ENCODE measurements around the gene FIZ1. TPM values are rescaled to one million over a fixed set of nuclear protein-coding genes. Genes with fewer than 3 reads are reported as not detected.
A peak's percentile ranks its signal among the peaks of the same experiment; 100 is the strongest.

Gene FIZ1
- total RNA-seq, 1 donor from 2014 or later, result 21.2 TPM

DNA sequence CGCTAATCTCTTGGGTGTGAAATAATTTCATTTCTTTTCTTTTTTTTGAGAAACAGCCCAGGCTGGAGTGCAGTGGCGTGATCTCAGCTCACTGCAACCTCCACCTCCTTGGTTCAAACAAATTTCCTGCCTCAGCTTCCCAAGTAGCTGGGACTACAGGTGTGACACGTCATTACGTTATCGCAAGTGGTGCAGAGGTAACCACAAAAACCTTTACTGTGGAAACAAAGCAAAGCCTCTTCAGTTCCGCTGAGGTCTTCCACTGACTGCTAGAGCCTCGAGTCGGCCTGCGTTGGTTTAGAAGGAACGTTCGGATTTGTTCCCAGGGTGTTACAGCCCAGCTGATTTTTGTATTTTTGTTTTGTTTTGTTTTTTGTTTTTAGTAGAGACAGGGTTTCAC is 27.0 kb upstream of the FIZ1 start:
- H3K36me3 Mint-ChIP-seq (ENCODE audit: low read depth), result peaks cover 7% of the 10 kb centered on the region

DNA sequence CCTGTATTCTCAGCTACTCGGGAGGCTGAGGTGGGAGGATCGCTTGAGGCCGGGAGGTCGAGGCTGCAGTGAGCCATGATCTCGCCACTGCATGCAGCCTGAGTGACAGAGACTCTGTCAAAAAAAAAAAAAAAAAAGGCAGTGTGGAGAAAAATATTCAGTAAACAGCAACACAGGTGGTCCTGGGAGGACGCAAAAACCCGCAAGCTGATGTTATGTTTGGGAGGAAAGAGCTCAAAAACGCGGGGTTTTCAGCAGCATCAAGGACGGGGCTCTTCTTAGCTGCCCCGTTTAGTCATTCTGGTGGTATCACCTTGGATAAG is 25.6 kb upstream of the FIZ1 start:
- ChIA-PET CTCF (interaction anchor here (0.8 to 2.2 kb wide), 6 partner anchors 9 to 157 kb away, joined by 3 to 12 read pairs (median 6); partner anchors contain the start of gene ZNF865), POLR2A (interaction anchor here (0.6 to 4.0 kb wide), 19 partner anchors 8 to 543 kb away, joined by 3 to 53 read pairs (median 5); partner anchors contain the start of genes CCDC106, FIZ1, PPP6R1 and U2AF2)
- Mint-ChIP-seq H3K27ac (peak overlapping the region; percentile 97), H3K9me3 (no peaks in the 10 kb centered on the region), H3K27me3 (no peaks in the 10 kb centered on the region), H3K36me3 (ENCODE audit: low read depth) (peaks cover 14% of the 10 kb centered on the region), H3K4me1 (peaks cover 17% of the 10 kb centered on the region), H3K4me3 (peak overlapping the region; percentile 94)
- TF ChIP-seq, protein P1, sequence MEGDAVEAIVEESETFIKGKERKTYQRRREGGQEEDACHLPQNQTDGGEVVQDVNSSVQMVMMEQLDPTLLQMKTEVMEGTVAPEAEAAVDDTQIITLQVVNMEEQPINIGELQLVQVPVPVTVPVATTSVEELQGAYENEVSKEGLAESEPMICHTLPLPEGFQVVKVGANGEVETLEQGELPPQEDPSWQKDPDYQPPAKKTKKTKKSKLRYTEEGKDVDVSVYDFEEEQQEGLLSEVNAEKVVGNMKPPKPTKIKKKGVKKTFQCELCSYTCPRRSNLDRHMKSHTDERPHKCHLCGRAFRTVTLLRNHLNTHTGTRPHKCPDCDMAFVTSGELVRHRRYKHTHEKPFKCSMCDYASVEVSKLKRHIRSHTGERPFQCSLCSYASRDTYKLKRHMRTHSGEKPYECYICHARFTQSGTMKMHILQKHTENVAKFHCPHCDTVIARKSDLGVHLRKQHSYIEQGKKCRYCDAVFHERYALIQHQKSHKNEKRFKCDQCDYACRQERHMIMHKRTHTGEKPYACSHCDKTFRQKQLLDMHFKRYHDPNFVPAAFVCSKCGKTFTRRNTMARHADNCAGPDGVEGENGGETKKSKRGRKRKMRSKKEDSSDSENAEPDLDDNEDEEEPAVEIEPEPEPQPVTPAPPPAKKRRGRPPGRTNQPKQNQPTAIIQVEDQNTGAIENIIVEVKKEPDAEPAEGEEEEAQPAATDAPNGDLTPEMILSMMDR (IDR thresholded peaks at IDR 0.05), result no peak
- ATAC-seq (ENCODE audit: low read depth) (no peak), DNase-seq (no peak)
- intact Hi-C loops (cut with micrococcal nuclease), result loop anchor here (2.0 kb wide), 1 partner anchor 240 kb away; the partner anchor contains the start of genes RPL28 and TMEM238

More for the DNA sequence above, 27.0 kb upstream of the FIZ1 start:
- H3K4me1 Mint-ChIP-seq, result peaks cover 15% of the 10 kb centered on the region
- intact Hi-C loops (cut with micrococcal nuclease), result no loop called here
- TF ChIP-seq, protein P1 (IDR thresholded peaks at IDR 0.05), result no peak
- CTCF ChIA-PET, result interaction anchor here (0.7 to 1.8 kb wide), 4 partner anchors 20 to 159 kb away, joined by 3 to 8 read pairs (median 4); no protein-coding TSS in a partner anchor
- POLR2A ChIA-PET, result interaction anchor here (1.2 to 4.0 kb wide), 3 partner anchors 21 to 287 kb away, joined by 3 to 53 read pairs (median 27); partner anchors contain the start of genes FIZ1, KMT5C, ZNF524 and ZNF865
- H3K27ac Mint-ChIP-seq, result no peak overlapping the region
- no peak overlapping the region for H3K4me3 Mint-ChIP-seq
- no peaks in the 10 kb centered on the region for H3K27me3 Mint-ChIP-seq
- no peak for ATAC-seq (ENCODE audit: low read depth)
- DNase-seq, result no peak
- H3K9me3 Mint-ChIP-seq, result no peaks in the 10 kb centered on the region

DNA sequence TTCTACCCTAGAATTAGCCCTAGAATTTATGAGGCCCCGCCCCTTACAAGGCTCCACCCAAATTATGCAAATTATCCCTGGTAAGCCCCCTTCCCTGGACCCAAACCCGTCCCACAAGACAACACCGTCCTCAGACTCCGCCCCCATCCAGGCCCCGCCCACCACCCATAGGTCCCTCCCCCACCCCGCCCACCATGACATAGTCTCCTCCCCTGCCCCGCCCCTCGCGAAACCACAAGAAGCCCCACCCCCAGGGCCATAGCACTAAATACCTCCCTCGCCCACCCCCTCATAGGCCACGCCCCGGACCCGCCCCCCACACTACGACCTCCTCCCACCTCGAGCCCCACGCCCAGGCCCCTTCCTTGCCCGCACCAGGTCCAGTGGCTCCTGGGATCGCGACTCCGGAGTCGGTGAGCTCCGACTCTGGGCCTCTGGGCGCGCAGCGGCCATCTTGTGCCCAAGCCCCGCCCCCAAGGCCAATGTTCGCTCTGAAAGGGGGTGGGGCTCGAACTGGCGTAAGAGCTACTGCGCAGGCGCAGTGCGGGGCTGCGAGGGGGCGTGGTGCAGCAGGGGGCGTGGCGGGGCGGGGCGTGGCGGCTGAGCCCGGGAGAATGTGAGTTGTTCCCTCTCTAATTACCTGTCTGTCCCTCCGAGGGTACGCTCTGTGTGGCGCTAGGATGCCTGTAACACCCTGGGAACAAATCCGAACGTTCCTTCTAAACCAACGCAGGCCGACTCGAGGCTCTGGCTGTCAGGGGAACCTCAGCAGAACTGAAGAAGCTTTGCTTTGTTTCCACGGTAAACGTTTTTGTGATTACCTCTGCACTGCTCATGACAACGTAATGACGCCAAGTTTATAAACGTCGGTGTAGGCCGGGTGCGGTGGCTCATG is 25.0 kb upstream of the FIZ1 start, which contains the start of gene ZNF784:
Gene ZNF784, minus strand, starts transcription at position 458 of the 895 bp plus-strand sequence. Its CDS starts 5 bp downstream, at position 453.
- intact Hi-C loops (cut with micrococcal nuclease), result loop anchor here (1.0 to 2.0 kb wide), 6 partner anchors 19 to 240 kb away; partner anchors contain the start of genes FIZ1, ISOC2, RPL28 and TMEM238
- ChIA-PET POLR2A (interaction anchor here (0.6 to 4.0 kb wide), 21 partner anchors 8 to 543 kb away, joined by 3 to 53 read pairs (median 5); partner anchors contain the start of genes CCDC106, FIZ1, PPP6R1 and U2AF2), CTCF (interaction anchor here (0.8 to 2.2 kb wide), 7 partner anchors 9 to 157 kb away, joined by 3 to 12 read pairs (median 4); partner anchors contain the start of gene ZNF865)
- Mint-ChIP-seq H3K4me1 (peaks cover 17% of the 10 kb centered on the region), H3K36me3 (ENCODE audit: low read depth) (peaks cover 14% of the 10 kb centered on the region), H3K27ac (peak within 1 kb of the TSS; percentile 97), H3K9me3 (no peaks in the 10 kb centered on the region), H3K4me3 (peak within 1 kb of the TSS; percentile 94), H3K27me3 (no peaks in the 10 kb centered on the region)
- DNase-seq, result peak; percentile 93
- TF ChIP-seq, protein P1 (IDR thresholded peaks at IDR 0.05), result no peak
- ATAC-seq (ENCODE audit: low read depth), result peak; percentile 85

DNA sequence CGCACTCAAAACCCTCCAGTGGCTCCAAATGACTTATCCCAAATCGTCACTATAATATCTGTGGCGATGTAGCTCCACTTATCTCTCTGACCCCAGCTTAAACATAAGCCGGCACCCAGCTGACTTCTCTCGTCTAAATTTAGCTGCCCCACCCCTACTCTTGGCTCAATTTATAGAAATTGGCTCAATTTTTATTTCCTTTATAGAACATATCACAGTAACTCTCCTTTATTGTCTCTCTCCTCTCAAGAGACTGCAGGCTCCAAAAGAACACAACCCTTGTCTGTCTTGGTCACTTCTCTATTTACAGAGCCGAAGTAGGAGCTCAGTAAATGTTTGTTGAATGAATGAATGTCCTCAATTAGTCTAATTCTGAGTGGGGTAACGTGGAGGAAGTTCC is 24.2 kb upstream of the FIZ1 start:
- H3K36me3 Mint-ChIP-seq (ENCODE audit: low read depth), result peaks cover 14% of the 10 kb centered on the region
- peak overlapping the region; percentile 97 for H3K27ac Mint-ChIP-seq
- H3K4me1 Mint-ChIP-seq, result peaks cover 17% of the 10 kb centered on the region
- no peaks in the 10 kb centered on the region for H3K27me3 Mint-ChIP-seq
- TF ChIP-seq, protein P1 (IDR thresholded peaks at IDR 0.05), result no peak
- ChIA-PET CTCF (interaction anchor here (1.8 kb wide), 1 partner anchor 8 kb away, joined by 4 read pairs; no protein-coding TSS in a partner anchor), POLR2A (interaction anchor here (0.5 to 4.0 kb wide), 7 partner anchors 11 to 147 kb away, joined by 3 to 53 read pairs (median 18); partner anchors contain the start of genes CCDC106, FIZ1, U2AF2 and ZNF524)
- ATAC-seq (ENCODE audit: low read depth) (no peak), DNase-seq (no peak)
- no peak overlapping the region for H3K4me3 Mint-ChIP-seq
- H3K9me3 Mint-ChIP-seq, result no peaks in the 10 kb centered on the region
- intact Hi-C loops (cut with micrococcal nuclease), result no loop called here

Data from activated B cell treated with CpG ODN at 0.5 μM for 24 hours (primary cell).